Measurements from ENCODE around the gene RABGGTA. TPM values are rescaled to one million over a fixed set of nuclear protein-coding genes. Genes with fewer than 3 reads are reported as not detected.
A peak's percentile ranks its signal among the peaks of the same experiment; 100 is the strongest.

The RABGGTA gene
- total and polyA plus RNA-seq, 9 of the 15 experiments (the other 6 are each of a cell fraction or from before 2014, with no cell fraction given) = 4.5 to 24.2 (median 15.5) TPM

- no peak for TF ChIP-seq ZNF780A (CRISPR knock-in tag; IDR thresholded peaks at IDR 0.05)
- TF ChIP-seq ZNF644 (tag; IDR thresholded peaks at IDR 0.05; ENCODE audit: low read depth) = no peak
- no peak for TF ChIP-seq NR2F6 (CRISPR knock-in tag; IDR thresholded peaks at IDR 0.05)
- TF ChIP-seq ZNF551 (CRISPR knock-in tag; IDR thresholded peaks at IDR 0.05) = no peak
- no peak for TF ChIP-seq STAG1 (CRISPR knock-in tag; IDR thresholded peaks at IDR 0.05; ENCODE audit: borderline replicate concordance)
- TF ChIP-seq, protein P1, sequence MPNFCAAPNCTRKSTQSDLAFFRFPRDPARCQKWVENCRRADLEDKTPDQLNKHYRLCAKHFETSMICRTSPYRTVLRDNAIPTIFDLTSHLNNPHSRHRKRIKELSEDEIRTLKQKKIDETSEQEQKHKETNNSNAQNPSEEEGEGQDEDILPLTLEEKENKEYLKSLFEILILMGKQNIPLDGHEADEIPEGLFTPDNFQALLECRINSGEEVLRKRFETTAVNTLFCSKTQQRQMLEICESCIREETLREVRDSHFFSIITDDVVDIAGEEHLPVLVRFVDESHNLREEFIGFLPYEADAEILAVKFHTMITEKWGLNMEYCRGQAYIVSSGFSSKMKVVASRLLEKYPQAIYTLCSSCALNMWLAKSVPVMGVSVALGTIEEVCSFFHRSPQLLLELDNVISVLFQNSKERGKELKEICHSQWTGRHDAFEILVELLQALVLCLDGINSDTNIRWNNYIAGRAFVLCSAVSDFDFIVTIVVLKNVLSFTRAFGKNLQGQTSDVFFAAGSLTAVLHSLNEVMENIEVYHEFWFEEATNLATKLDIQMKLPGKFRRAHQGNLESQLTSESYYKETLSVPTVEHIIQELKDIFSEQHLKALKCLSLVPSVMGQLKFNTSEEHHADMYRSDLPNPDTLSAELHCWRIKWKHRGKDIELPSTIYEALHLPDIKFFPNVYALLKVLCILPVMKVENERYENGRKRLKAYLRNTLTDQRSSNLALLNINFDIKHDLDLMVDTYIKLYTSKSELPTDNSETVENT (CRISPR knock-in tag; IDR thresholded peaks at IDR 0.05) = peak; percentile 22; the same call in 1 of the 2 replicates
- TF ChIP-seq RAD51 (IDR thresholded peaks at IDR 0.05; ENCODE audit: borderline replicate concordance, low read depth) = no peak
- no peak for TF ChIP-seq NR0B1 (IDR thresholded peaks at IDR 0.05; ENCODE audit: partially characterized antibody)
- TF ChIP-seq MBD2 (IDR thresholded peaks at IDR 0.05; ENCODE audit: borderline replicate concordance, low read depth) = peak; percentile 68
- TF ChIP-seq PML (IDR thresholded peaks at IDR 0.05; ENCODE audit: low read length) = 0 out of 2 replicates have a peak, but pooled peaks have one; percentile 43
- no peak for TF ChIP-seq ZNF740 (CRISPR knock-in tag; IDR thresholded peaks at IDR 0.05)
- no peak for TF ChIP-seq ZNF740 (tag; IDR thresholded peaks at IDR 0.05)
- no peak for TF ChIP-seq BACH1 (tag; IDR thresholded peaks at IDR 0.05)
- no peak for TF ChIP-seq MAFG (tag; conservative IDR thresholded peaks at IDR 0.05)
- TF ChIP-seq, protein P2, sequence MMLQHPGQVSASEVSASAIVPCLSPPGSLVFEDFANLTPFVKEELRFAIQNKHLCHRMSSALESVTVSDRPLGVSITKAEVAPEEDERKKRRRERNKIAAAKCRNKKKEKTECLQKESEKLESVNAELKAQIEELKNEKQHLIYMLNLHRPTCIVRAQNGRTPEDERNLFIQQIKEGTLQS (IDR thresholded peaks at IDR 0.05) = 0 out of 2 replicates have a peak, but pooled peaks have one; percentile 22
- TF ChIP-seq, protein P2 (CRISPR knock-in tag; conservative IDR thresholded peaks at IDR 0.05) = no peak
- 0 out of 2 replicates have a peak, but pooled peaks have one; percentile 21 for TF ChIP-seq TGIF2 (CRISPR knock-in tag; IDR thresholded peaks at IDR 0.05)
- TF ChIP-seq POLR3G (IDR thresholded peaks at IDR 0.05; ENCODE audit: extremely low read depth, insufficient read length, insufficient replicate concordance) = no peak
- no peak for TF ChIP-seq PHB2 (IDR thresholded peaks at IDR 0.05; ENCODE audit: low read depth)
- TF ChIP-seq KDM4B (IDR thresholded peaks at IDR 0.05; ENCODE audit: borderline replicate concordance in 2 of 2, low read depth in 1 of 2) = no peak
- no peak for TF ChIP-seq ZNF280B (CRISPR knock-in tag; IDR thresholded peaks at IDR 0.05)
These were observed 28.1 kb upstream of the RABGGTA start, which contains the start of the genes DHRS1 and NOP9 (continued) for GRCh38 chr14:24299255-24300191.

Data from K562 (cell line).